ENCODE data around the gene KRTAP10-12.

DNA sequence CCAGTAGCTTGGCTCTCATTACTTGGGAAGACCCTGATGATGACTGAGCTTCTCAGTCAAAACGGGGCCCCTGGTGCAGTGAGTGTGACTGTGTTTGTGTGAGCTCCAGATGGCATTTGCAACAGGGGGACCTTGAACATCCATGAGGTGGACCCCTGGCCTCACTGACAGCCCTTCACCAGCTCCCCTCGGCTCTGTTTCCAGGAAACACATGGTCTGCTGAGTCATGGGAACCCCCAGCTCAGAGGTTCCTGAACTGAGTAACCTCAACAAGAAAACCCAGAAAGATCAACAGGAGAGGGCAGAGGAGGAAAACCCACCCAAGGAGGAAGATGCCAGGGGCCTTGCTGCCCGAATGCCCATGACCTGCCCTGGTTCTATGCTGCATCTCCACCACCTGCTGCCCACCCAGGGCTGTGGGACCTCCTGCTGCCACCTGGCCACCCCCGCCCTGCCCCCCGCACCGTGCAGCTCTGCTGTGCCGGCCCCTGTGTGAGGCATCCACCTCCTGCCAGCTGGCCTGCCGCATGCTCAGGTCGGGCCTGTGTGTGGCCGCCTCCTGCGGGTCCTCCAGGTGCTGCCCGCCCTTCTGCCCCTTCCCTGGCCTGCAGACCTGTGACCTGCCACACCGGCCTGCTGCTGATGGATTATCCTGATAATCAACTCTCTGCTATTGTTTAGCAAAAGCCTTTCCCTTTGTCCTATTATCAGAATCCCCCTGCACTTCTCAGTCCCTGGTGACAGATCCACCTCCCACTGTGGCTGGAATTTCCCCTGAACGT, 10.8 kb upstream of the KRTAP10-12 start:
- no peak for TF ChIP-seq POLR2A (IDR thresholded peaks at IDR 0.05)
- TF ChIP-seq, protein P1, sequence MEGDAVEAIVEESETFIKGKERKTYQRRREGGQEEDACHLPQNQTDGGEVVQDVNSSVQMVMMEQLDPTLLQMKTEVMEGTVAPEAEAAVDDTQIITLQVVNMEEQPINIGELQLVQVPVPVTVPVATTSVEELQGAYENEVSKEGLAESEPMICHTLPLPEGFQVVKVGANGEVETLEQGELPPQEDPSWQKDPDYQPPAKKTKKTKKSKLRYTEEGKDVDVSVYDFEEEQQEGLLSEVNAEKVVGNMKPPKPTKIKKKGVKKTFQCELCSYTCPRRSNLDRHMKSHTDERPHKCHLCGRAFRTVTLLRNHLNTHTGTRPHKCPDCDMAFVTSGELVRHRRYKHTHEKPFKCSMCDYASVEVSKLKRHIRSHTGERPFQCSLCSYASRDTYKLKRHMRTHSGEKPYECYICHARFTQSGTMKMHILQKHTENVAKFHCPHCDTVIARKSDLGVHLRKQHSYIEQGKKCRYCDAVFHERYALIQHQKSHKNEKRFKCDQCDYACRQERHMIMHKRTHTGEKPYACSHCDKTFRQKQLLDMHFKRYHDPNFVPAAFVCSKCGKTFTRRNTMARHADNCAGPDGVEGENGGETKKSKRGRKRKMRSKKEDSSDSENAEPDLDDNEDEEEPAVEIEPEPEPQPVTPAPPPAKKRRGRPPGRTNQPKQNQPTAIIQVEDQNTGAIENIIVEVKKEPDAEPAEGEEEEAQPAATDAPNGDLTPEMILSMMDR (IDR thresholded peaks at IDR 0.05), result no peak

All from lower leg skin (tissue), 3 donors.